Measurements from ENCODE around the gene NUDC. TPM values are rescaled to one million over a fixed set of nuclear protein-coding genes. Genes with fewer than 3 reads are reported as not detected.

NUDC gene
- total and polyA plus RNA-seq, 9 of the 15 experiments (the other 6 are each of a cell fraction or from before 2014, with no cell fraction given): 9.8 to 234 (median 149) TPM

DNA sequence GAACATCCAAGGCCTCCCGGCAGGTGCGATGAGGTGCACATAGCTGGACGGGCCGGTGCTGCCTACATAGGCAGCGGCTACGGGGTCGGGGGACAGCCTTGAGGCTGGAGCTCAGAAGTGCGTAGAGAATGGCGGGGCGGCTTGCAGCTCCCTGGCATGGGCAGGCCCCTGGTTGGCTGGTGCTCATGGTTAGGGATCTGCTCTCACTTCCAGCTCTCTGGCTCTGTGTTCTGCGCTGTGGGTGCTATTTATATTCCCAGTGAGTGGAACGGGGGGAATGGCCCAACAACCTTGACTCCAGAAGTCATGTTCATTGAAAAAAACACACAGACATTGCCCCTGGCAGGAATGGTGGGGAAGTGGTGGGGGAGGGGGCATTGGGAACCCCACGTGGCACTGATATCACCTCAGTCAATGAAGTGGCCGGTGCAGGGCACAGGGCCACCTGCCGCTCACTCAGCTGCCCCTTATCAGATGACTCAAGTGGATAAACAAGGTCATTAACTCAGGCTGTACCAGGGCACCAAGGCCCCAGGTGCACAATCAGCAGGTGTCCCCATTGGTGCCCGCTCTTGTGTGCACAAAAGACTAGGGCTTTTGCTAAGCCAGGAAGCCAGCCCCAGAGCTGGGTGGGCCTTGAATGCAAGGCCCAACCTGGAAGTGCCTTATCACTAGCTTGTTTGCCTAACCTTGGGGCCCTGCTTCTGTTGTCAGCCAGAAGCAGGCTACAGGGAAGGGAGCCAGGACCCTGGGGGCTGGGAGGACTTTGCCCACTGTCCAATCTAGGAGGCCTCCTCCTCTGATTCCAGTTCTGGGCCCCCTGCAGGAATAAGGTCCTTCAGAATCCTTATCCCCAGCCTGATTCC is 7.6 kb upstream of the NUDC start, which contains the start of gene NR0B2 (continued):
- TF ChIP-seq, protein P1, sequence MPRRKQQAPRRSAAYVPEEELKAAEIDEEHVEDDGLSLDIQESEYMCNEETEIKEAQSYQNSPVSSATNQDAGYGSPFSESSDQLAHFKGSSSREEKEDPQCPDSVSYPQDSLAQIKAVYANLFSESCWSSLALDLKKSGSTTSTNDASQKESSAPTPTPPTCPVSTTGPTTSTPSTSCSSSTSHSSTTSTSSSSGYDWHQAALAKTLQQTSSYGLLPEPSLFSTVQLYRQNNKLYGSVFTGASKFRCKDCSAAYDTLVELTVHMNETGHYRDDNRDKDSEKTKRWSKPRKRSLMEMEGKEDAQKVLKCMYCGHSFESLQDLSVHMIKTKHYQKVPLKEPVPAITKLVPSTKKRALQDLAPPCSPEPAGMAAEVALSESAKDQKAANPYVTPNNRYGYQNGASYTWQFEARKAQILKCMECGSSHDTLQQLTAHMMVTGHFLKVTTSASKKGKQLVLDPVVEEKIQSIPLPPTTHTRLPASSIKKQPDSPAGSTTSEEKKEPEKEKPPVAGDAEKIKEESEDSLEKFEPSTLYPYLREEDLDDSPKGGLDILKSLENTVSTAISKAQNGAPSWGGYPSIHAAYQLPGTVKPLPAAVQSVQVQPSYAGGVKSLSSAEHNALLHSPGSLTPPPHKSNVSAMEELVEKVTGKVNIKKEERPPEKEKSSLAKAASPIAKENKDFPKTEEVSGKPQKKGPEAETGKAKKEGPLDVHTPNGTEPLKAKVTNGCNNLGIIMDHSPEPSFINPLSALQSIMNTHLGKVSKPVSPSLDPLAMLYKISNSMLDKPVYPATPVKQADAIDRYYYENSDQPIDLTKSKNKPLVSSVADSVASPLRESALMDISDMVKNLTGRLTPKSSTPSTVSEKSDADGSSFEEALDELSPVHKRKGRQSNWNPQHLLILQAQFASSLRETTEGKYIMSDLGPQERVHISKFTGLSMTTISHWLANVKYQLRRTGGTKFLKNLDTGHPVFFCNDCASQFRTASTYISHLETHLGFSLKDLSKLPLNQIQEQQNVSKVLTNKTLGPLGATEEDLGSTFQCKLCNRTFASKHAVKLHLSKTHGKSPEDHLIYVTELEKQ (CRISPR knock-in tag; IDR thresholded peaks at IDR 0.05): no peak
- TF ChIP-seq ARID1B (IDR thresholded peaks at IDR 0.05) (peak; percentile 70), ZZZ3 (IDR thresholded peaks at IDR 0.05) (no peak), MAFF (IDR thresholded peaks at IDR 0.05; ENCODE audit: low read length) (no peak), ZNF140 (CRISPR knock-in tag; IDR thresholded peaks at IDR 0.05) (no peak), POLR2G (IDR thresholded peaks at IDR 0.05; ENCODE audit: low read depth, low read length) (peak; percentile 46; the same call in 1 of the 2 replicates), BRF1 (IDR thresholded peaks at IDR 0.05; ENCODE audit: borderline replicate concordance, extremely low read depth, insufficient read length) (no peak), SREBF2 (CRISPR knock-in tag; IDR thresholded peaks at IDR 0.05) (no peak), XRCC5 (IDR thresholded peaks at IDR 0.05; ENCODE audit: low read depth, low read length) (no peak), NR1H2 (CRISPR knock-in tag; IDR thresholded peaks at IDR 0.05) (no peak), POLR3G (IDR thresholded peaks at IDR 0.05; ENCODE audit: extremely low read depth, insufficient read length, insufficient replicate concordance) (no peak), ETS2 (tag; IDR thresholded peaks at IDR 0.05; ENCODE audit: borderline replicate concordance, poor library complexity, severe bottlenecking) (no peak), SNIP1 (IDR thresholded peaks at IDR 0.05; ENCODE audit: low read depth) (no peak)
- TF ChIP-seq, protein P2, sequence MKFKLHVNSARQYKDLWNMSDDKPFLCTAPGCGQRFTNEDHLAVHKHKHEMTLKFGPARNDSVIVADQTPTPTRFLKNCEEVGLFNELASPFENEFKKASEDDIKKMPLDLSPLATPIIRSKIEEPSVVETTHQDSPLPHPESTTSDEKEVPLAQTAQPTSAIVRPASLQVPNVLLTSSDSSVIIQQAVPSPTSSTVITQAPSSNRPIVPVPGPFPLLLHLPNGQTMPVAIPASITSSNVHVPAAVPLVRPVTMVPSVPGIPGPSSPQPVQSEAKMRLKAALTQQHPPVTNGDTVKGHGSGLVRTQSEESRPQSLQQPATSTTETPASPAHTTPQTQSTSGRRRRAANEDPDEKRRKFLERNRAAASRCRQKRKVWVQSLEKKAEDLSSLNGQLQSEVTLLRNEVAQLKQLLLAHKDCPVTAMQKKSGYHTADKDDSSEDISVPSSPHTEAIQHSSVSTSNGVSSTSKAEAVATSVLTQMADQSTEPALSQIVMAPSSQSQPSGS (CRISPR knock-in tag; IDR thresholded peaks at IDR 0.05): no peak
- TF ChIP-seq, protein P3, sequence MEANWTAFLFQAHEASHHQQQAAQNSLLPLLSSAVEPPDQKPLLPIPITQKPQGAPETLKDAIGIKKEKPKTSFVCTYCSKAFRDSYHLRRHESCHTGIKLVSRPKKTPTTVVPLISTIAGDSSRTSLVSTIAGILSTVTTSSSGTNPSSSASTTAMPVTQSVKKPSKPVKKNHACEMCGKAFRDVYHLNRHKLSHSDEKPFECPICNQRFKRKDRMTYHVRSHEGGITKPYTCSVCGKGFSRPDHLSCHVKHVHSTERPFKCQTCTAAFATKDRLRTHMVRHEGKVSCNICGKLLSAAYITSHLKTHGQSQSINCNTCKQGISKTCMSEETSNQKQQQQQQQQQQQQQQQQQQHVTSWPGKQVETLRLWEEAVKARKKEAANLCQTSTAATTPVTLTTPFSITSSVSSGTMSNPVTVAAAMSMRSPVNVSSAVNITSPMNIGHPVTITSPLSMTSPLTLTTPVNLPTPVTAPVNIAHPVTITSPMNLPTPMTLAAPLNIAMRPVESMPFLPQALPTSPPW (CRISPR knock-in tag; IDR thresholded peaks at IDR 0.05): no peak
- TF ChIP-seq, protein P4, sequence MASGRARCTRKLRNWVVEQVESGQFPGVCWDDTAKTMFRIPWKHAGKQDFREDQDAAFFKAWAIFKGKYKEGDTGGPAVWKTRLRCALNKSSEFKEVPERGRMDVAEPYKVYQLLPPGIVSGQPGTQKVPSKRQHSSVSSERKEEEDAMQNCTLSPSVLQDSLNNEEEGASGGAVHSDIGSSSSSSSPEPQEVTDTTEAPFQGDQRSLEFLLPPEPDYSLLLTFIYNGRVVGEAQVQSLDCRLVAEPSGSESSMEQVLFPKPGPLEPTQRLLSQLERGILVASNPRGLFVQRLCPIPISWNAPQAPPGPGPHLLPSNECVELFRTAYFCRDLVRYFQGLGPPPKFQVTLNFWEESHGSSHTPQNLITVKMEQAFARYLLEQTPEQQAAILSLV (tag; IDR thresholded peaks at IDR 0.05): no peak
- TF ChIP-seq, protein P5, sequence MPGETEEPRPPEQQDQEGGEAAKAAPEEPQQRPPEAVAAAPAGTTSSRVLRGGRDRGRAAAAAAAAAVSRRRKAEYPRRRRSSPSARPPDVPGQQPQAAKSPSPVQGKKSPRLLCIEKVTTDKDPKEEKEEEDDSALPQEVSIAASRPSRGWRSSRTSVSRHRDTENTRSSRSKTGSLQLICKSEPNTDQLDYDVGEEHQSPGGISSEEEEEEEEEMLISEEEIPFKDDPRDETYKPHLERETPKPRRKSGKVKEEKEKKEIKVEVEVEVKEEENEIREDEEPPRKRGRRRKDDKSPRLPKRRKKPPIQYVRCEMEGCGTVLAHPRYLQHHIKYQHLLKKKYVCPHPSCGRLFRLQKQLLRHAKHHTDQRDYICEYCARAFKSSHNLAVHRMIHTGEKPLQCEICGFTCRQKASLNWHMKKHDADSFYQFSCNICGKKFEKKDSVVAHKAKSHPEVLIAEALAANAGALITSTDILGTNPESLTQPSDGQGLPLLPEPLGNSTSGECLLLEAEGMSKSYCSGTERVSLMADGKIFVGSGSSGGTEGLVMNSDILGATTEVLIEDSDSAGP (CRISPR knock-in tag; IDR thresholded peaks at IDR 0.05): no peak
